MM.1S (cell line): ENCODE measurements around the gene CTNNA1.

ENCODE experiments used
- EZH2 ChIP-seq: fragments of 300-600 bp; sonication (generic); optimal IDR thresholded peaks from 2 replicates; pipeline ENCODE3; 2017; ENCODE audit warnings: low read depth, mild to moderate bottlenecking, antibody characterized with exemption, low read length, mixed read lengths
- EZH2phosphoT487 ChIP-seq: fragments of 300-600 bp; sonication (generic); IDR thresholded peaks from 2 replicates; pipeline ENCODE4 v1.6.1; 2018; ENCODE audit warnings: antibody characterized with exemption, low read length
- TF ChIP-seq, protein P1 (sequence below): fragments of 300-600 bp; sonication (generic); IDR thresholded peaks from 2 replicates; pipeline ENCODE4 v1.5.1; 2016; ENCODE audit warnings: antibody characterized with exemption, low read length, mixed read lengths

DNA sequence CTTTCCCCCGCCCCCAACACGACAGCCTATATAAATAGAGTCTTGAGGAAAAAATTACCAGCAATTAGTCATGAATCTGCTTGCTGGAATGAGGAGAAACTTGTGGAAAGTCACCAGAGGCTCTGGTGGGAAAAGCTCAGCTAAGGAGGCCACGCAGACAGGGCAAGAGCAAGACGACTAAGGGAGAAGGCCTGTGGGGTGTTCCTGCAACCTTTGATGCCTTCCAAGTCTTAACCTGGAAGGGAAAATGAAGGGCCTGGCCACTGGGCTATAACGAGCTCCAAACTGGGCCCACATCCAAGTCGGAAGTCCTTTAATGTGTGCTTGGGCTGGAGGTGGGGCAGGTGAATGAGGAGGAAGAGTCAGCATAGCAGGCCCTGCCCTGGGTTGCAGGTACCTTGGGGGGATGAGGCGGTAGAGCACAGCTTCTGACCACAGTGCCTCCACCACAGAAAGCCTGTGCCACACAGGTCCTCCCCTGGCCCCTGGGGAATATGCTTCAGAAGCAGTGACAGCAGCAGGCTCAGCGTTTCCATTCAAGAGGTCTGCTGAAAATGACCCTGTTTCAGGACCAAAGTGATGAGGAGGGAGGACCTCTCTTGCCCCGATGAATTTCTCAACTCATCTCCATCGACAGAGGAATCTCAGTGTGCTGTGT, 214.7 kb downstream of the CTNNA1 start:
- TF ChIP-seq, protein P1, sequence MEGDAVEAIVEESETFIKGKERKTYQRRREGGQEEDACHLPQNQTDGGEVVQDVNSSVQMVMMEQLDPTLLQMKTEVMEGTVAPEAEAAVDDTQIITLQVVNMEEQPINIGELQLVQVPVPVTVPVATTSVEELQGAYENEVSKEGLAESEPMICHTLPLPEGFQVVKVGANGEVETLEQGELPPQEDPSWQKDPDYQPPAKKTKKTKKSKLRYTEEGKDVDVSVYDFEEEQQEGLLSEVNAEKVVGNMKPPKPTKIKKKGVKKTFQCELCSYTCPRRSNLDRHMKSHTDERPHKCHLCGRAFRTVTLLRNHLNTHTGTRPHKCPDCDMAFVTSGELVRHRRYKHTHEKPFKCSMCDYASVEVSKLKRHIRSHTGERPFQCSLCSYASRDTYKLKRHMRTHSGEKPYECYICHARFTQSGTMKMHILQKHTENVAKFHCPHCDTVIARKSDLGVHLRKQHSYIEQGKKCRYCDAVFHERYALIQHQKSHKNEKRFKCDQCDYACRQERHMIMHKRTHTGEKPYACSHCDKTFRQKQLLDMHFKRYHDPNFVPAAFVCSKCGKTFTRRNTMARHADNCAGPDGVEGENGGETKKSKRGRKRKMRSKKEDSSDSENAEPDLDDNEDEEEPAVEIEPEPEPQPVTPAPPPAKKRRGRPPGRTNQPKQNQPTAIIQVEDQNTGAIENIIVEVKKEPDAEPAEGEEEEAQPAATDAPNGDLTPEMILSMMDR = no peak
- TF ChIP-seq EZH2phosphoT487 (no peak), EZH2 (no peak)
